ENCODE measurements around the gene OR13C3. TPM values are rescaled to one million over a fixed set of nuclear protein-coding genes. Genes with fewer than 3 reads are reported as not detected.

The OR13C3 gene
- total RNA-seq, result not detected

GRCh38 chr9:104536756-104537155 is at the start of gene OR13C3:
Gene OR13C3 (minus strand): TSS chr9:104536856. CDS start chr9:104536723, 133 bp downstream.

GRCh38 chr9:104568868-104569267 is 32.2 kb upstream of the OR13C3 start, which contains the start of gene OR13C8:
Gene OR13C8 (plus strand): TSS chr9:104569168. CDS start chr9:104569168, 0 bp downstream.

GRCh38 chr9:104527109-104527508 is 9.5 kb downstream of the OR13C3 start, which contains the start of gene OR13C4:
Gene OR13C4 (minus strand): TSS chr9:104527209. CDS start chr9:104527209, 0 bp downstream.

GRCh38 chr9:104503963-104504362 is 32.7 kb downstream of the OR13C3 start, which contains the start of gene OR13F1:
Gene OR13F1 (plus strand): TSS chr9:104504263. CDS start chr9:104504263, 0 bp downstream.

Other genes with a start within 250 kb of the OR13C3 start
- gene OR13F1, start 32.6 kb downstream of the OR13C3 start, total RNA-seq, result not detected
- gene OR13C4, start 9.6 kb downstream of the OR13C3 start, total RNA-seq, result not detected
- gene OR13C8, start 32.3 kb upstream of the OR13C3 start, total RNA-seq, result not detected
- not detected for gene OR13C5, start 62.6 kb upstream of the OR13C3 start, total RNA-seq
- not detected for gene OR13C2, start 68.8 kb upstream of the OR13C3 start, total RNA-seq
- gene OR13C9, start 81.3 kb upstream of the OR13C3 start, total RNA-seq, result not detected
- not detected for gene OR13D1, start 157.7 kb upstream of the OR13C3 start, total RNA-seq
- gene NIPSNAP3A, start 210.8 kb upstream of the OR13C3 start, total RNA-seq, result 10 to 100 TPM; 26.2 to 31.0 TPM
- 1 to 10 TPM in 1 of 2 donors, under 1 TPM in 1; 0.67 to 1.0 TPM for gene NIPSNAP3B, start 227.3 kb upstream of the OR13C3 start, total RNA-seq

Data from melanocyte of skin (primary cell).